ENCODE measurements around the gene GREB1.

GREB1 gene

GRCh38 chr2:11675423-11676112 lies 141.7 kb downstream of the GREB1 start:
- Histone ChIP-seq H3K4me2 (no peak overlapping the region), H3K36me3 (ENCODE audit: insufficient read depth) (no peaks in the 10 kb centered on the region), H2AFZ (ENCODE audit: low read depth) (no peak overlapping the region), H4K20me1 (ENCODE audit: insufficient read depth) (no peaks in the 10 kb centered on the region), H3K27me3 (ENCODE audit: insufficient read depth, low read depth) (no peaks in the 10 kb centered on the region), H3K4me3 (IDR thresholded peaks at IDR 0.05; ENCODE audit: insufficient read depth, low read depth, low read length) (no peak overlapping the region), H3K4me1 (ENCODE audit: low read depth, poor library complexity, severe bottlenecking) (peaks cover 13% of the 10 kb centered on the region), H3K79me2 (ENCODE audit: insufficient read depth, low read depth) (no peaks in the 10 kb centered on the region), H3K9ac (no peak overlapping the region), H3K27ac (no peak overlapping the region)
- TF ChIP-seq, protein P1, sequence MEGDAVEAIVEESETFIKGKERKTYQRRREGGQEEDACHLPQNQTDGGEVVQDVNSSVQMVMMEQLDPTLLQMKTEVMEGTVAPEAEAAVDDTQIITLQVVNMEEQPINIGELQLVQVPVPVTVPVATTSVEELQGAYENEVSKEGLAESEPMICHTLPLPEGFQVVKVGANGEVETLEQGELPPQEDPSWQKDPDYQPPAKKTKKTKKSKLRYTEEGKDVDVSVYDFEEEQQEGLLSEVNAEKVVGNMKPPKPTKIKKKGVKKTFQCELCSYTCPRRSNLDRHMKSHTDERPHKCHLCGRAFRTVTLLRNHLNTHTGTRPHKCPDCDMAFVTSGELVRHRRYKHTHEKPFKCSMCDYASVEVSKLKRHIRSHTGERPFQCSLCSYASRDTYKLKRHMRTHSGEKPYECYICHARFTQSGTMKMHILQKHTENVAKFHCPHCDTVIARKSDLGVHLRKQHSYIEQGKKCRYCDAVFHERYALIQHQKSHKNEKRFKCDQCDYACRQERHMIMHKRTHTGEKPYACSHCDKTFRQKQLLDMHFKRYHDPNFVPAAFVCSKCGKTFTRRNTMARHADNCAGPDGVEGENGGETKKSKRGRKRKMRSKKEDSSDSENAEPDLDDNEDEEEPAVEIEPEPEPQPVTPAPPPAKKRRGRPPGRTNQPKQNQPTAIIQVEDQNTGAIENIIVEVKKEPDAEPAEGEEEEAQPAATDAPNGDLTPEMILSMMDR (conservative IDR thresholded peaks at IDR 0.05; ENCODE audit: low read depth, low read length) = no peak

GRCh38 chr2:11676640-11677039 lies 142.8 kb downstream of the GREB1 start:
- Histone ChIP-seq H3K36me3 (ENCODE audit: insufficient read depth) (no peaks in the 10 kb centered on the region), H3K9ac (no peak overlapping the region), H3K4me3 (IDR thresholded peaks at IDR 0.05; ENCODE audit: insufficient read depth, low read depth, low read length) (no peak overlapping the region), H3K4me1 (ENCODE audit: low read depth, poor library complexity, severe bottlenecking) (peaks cover 13% of the 10 kb centered on the region), H2AFZ (ENCODE audit: low read depth) (no peak overlapping the region), H3K79me2 (ENCODE audit: insufficient read depth, low read depth) (no peaks in the 10 kb centered on the region), H3K27ac (no peak overlapping the region), H3K4me2 (no peak overlapping the region), H3K27me3 (ENCODE audit: insufficient read depth, low read depth) (no peaks in the 10 kb centered on the region), H4K20me1 (ENCODE audit: insufficient read depth) (no peaks in the 10 kb centered on the region)
- TF ChIP-seq, protein P1 (conservative IDR thresholded peaks at IDR 0.05; ENCODE audit: low read depth, low read length) = no peak

DNA sequence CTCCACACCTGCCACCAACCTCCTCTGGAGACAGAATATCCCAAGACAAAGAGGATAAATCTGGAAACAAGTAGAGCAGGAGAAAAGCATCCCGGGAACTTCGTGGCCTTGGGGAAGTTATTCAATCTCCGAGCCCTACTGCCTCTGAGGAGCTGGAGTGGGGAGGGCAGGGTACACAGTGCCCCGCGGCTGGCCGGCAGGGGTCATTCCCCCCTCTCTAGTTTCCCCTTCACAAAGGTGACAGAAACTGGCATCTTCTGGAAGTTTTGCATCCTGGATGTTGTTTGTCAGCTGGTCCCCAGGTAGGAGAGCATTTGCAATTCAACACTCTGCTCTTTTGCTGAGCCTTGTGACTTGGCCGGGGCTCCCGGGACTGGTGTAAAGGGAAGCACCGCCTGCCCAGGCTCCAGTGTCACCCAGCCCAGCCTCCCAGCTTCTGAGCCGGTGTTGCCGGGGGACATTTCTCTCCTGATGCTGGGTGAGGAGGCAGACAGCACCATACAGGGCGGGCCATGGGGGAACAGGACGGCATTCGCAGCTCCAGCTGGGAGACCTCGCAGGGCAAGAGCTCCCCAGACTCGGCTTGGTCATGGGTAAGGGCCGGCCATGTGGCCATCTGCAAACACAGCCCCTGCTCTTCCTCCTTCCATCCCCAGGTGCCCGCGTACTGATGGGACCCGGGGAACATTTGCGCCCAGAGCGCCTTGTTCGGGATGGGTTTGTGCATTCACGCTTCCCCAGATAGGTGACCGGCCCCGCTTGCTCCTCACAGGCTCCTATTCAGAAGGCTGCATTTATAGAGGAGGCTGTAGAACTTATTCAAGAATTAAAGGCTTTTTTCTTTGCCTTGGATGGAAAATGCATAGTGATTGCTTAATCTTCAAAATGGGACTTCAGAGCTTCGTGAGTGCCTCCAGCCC lies 143.6 kb downstream of the GREB1 start:
- H3K4me1 ChIP-seq (ENCODE audit: low read depth, poor library complexity, severe bottlenecking) = peaks cover 17% of the 10 kb centered on the region
- H3K79me2 ChIP-seq (ENCODE audit: insufficient read depth, low read depth) = no peaks in the 10 kb centered on the region
- TF ChIP-seq, protein P1 (conservative IDR thresholded peaks at IDR 0.05; ENCODE audit: low read depth, low read length) = no peak
- H4K20me1 ChIP-seq (ENCODE audit: insufficient read depth) = no peaks in the 10 kb centered on the region
- no peak overlapping the region for H2AFZ ChIP-seq (ENCODE audit: low read depth)
- no peak overlapping the region for H3K4me3 ChIP-seq (IDR thresholded peaks at IDR 0.05; ENCODE audit: insufficient read depth, low read depth, low read length)
- no peak overlapping the region for H3K27ac ChIP-seq
- H3K4me2 ChIP-seq = no peak overlapping the region
- H3K9ac ChIP-seq = no peak overlapping the region
- no peaks in the 10 kb centered on the region for H3K27me3 ChIP-seq (ENCODE audit: insufficient read depth, low read depth)
- H3K36me3 ChIP-seq (ENCODE audit: insufficient read depth) = no peaks in the 10 kb centered on the region

DNA sequence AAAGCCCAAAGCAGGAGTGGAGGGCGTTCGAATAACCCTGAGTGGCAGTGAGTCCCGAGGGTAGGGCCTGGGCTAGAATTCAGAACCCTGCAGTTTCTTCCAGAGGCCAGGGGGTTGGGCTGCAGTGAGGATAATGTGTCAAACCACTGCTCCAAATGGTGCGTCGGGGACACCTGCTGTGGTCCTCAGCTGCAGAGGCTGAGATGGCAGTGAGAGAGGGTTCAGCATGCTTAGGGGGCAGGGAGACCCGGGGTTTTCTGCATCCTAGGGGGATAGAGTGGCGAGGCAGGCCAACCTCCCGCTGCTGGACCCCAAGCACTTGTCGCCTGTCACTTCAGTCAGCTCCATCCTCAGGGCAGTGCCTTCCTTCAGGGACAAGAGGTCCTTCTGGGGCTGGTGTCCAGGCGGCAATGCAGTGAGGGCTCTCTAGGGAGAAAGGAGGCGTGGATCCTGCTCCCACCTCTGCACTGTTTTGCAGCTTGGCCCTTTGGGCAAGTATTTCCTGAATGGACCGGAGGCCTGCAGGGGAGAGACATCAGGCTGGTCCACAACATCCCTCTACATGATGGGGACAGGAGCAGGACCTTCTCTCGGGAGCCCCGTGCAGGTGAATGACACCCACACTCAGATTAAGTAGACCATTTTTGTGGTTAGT lies 144.6 kb downstream of the GREB1 start:
- Histone ChIP-seq H3K27ac (no peak overlapping the region), H3K9ac (no peak overlapping the region), H4K20me1 (ENCODE audit: insufficient read depth) (no peaks in the 10 kb centered on the region), H3K36me3 (ENCODE audit: insufficient read depth) (no peaks in the 10 kb centered on the region), H2AFZ (ENCODE audit: low read depth) (no peak overlapping the region), H3K4me2 (no peak overlapping the region), H3K4me1 (ENCODE audit: low read depth, poor library complexity, severe bottlenecking) (peaks cover 10% of the 10 kb centered on the region), H3K79me2 (ENCODE audit: insufficient read depth, low read depth) (no peaks in the 10 kb centered on the region), H3K27me3 (ENCODE audit: insufficient read depth, low read depth) (no peaks in the 10 kb centered on the region), H3K4me3 (IDR thresholded peaks at IDR 0.05; ENCODE audit: insufficient read depth, low read depth, low read length) (no peak overlapping the region)
- TF ChIP-seq, protein P1 (conservative IDR thresholded peaks at IDR 0.05; ENCODE audit: low read depth, low read length) = no peak

Measured in KMS-11 (cell line).